GM18951 (cell line): ENCODE results near the gene ADCYAP1.
"Not testable (repeated sequence)": the region's sequence is repeated elsewhere in the genome, so short reads cannot be mapped to it uniquely, and the experiment has no call there.

Experiments
- POLR2A ChIP-seq: IDR thresholded peaks from 4 replicates; pipeline ENCODE4 v1.6.1; 2011; ENCODE audit warnings: mild to moderate bottlenecking; ENCODE audit not compliant: insufficient read length, insufficient read depth; ENCODE audit errors: extremely low read depth
- in situ Hi-C: fragments of 300-500 bp; cut with MboI; formaldehyde crosslinking; loops from one replicate; pipeline ENCODE4 v1.12.0; 2022; ENCODE audit warnings: low sequenced_read_pairs, mixed read lengths, inconsistent platforms; ENCODE audit not compliant: unreplicated experiment

Gene ADCYAP1

GRCh38 chr18:904218-905090, at the start of gene ADCYAP1:
TSS of gene ADCYAP1 (plus strand) at chr18:904871. CDS start at chr18:905387, 516 bp downstream.
- no peak for TF ChIP-seq POLR2A

DNA sequence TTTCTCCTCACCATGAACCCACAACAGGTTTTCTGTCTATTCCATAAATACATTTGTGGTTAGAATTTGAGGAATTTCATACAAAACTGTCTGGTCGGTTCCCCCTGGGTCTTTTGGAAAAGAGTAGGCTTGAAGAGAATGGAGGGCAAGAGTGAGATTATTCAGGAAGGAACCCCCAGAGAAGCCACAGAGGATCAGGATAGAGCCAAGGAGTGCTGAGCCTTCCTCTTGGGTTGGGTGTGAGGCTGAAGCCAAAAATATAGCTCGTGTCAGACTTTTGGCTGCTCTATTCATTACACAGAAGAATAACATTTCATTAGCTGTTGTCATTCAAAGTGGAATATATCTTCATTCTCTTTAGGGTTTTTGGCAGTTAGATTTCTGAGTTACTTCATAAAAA, 46.7 kb upstream of the ADCYAP1 start:
- TF ChIP-seq POLR2A = no peak
- in situ Hi-C loops = no loop called here

More at GRCh38 chr18:904218-905090, at the start of gene ADCYAP1:
- in situ Hi-C loops = no loop called here

GRCh38 chr18:864872-865273, 39.8 kb upstream of the ADCYAP1 start:
- TF ChIP-seq POLR2A = no peak
- in situ Hi-C loops = no loop called here

- no peak for TF ChIP-seq POLR2A
- in situ Hi-C loops = no loop called here
Observed at GRCh38 chr18:867257-867656, 37.4 kb upstream of the ADCYAP1 start.

DNA sequence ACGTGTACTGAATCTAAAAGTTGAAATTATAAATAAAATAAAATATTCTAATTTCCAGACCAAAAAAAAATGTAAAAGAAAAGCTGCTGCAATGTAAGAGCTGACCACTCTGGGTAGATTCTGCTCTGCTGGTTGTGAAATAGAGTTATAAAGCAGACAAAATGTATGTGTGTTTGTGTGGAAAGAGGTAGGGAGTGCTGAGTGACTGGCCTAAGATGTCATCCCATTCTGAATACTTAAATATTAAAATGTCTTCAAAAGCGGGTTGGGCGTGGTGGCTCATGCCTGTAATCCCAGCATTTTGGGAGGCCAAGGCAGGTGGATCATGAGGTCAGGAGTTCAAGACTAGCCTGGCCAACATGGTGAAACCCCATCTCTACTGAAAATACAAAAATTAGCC, 31.2 kb upstream of the ADCYAP1 start:
- in situ Hi-C loops = not testable (repeated sequence)

GRCh38 chr18:875912-876311, 28.8 kb upstream of the ADCYAP1 start:
- in situ Hi-C loops = no loop called here

GRCh38 chr18:877238-877637, 27.4 kb upstream of the ADCYAP1 start:
- TF ChIP-seq POLR2A = no peak
- in situ Hi-C loops = no loop called here

More at GRCh38 chr18:875912-876311, 28.8 kb upstream of the ADCYAP1 start:
- TF ChIP-seq POLR2A = no peak

- in situ Hi-C loops = no loop called here
- TF ChIP-seq POLR2A = no peak
Observed at GRCh38 chr18:886076-886475, 18.6 kb upstream of the ADCYAP1 start.

DNA sequence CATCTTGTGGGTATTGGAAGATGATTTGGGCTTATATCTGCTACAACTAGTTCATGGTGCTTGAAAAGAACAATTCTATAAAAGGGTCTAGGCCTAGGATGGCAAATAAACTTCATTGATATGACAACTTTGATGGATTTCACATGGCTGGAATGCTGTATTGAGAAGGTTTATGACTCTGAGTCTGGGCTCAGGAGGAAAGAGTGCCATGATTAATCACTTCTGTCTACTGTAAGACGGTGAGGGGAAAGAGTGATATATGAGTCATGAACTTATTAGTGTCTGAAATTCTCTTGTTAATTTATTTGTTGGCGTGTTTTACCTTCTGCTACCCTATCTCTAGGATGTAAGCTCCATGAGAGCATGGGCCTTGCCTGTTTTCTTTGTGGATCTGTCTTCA, 17.0 kb upstream of the ADCYAP1 start:
- in situ Hi-C loops = no loop called here

DNA sequence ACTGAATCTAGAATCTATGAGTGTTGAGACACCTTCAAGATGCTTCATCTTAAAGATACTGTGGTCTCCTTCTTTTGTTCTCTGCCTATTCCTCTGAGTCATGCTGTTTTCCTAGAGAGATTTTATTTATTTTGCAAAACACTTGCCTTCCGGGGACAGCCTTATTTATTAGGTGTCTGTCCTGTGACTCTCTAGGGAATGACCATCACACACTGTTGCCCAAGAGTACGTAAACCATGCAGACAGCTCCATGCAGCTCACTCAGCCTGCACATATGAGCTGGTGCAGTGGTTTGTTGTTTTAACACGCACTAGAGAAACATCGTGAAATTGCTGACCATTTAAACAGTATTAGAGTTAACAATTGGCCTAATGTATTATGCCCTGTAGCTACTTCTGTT, 12.4 kb upstream of the ADCYAP1 start:
- in situ Hi-C loops = no loop called here
- no peak for TF ChIP-seq POLR2A

More for the DNA sequence above, 17.0 kb upstream of the ADCYAP1 start:
- no peak for TF ChIP-seq POLR2A

GRCh38 chr18:896315-896714, 8.4 kb upstream of the ADCYAP1 start:
- in situ Hi-C loops = no loop called here
- no peak for TF ChIP-seq POLR2A

DNA sequence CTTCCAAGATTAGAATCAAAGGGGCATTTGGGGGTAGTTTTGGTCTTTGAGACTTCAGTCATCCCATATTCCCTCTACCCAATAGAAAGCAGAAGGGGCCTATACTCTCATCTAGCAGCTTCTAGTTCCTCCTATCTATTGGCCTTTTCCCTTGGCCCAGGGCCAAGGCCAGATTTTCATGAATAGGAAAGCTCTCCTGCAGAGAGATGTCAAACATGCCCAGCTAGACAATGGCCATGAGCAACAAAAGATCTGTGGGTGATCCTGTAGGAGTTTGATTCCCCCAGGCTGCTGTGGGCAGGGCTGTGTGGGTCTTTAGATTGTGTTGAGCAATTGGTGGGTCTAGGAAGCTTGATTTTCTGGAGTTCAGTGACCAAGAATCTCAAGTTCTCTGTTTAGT, 2.9 kb upstream of the ADCYAP1 start:
- no peak for TF ChIP-seq POLR2A
- in situ Hi-C loops = no loop called here

DNA sequence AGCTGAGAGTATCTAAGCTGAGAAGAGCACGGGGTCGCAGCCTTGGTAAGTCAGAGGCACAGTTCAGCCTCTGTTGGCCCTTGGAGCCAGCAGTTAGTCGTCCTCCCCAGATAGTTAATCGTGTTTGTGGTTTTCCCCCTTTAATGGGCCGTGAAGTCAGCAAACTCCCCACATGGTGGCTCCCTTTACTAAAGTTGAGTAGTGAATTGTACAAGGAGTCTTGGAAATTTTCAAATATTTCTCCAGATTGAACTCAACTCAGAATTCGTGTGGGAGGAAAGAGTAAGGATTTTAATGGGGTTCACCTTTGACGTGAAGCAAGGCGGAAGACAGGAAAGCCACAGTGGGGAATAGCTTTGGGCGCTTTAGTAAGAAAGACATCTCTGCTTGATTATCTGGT, 2.4 kb upstream of the ADCYAP1 start:
- no peak for TF ChIP-seq POLR2A
- in situ Hi-C loops = no loop called here

DNA sequence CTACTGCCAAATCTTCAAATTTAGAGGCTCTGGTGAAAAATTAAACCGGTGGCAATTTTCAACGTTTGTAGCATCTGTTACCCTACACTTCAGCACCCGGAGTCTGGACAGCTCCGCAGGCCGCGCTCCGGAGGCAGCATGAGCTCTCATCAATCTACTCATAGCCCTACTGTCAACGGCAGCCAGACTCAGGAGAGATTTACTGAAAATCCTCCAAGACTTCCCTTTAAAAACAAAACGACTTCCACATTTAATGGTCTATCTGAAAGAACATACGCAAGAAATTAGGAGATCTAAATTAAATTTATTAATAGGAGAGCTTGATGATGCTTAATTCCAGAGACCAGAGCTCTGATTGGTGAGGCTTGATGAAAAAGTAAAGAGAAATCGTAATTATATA, 970 bp upstream of the ADCYAP1 start:
- in situ Hi-C loops = no loop called here
- TF ChIP-seq POLR2A = no peak

DNA sequence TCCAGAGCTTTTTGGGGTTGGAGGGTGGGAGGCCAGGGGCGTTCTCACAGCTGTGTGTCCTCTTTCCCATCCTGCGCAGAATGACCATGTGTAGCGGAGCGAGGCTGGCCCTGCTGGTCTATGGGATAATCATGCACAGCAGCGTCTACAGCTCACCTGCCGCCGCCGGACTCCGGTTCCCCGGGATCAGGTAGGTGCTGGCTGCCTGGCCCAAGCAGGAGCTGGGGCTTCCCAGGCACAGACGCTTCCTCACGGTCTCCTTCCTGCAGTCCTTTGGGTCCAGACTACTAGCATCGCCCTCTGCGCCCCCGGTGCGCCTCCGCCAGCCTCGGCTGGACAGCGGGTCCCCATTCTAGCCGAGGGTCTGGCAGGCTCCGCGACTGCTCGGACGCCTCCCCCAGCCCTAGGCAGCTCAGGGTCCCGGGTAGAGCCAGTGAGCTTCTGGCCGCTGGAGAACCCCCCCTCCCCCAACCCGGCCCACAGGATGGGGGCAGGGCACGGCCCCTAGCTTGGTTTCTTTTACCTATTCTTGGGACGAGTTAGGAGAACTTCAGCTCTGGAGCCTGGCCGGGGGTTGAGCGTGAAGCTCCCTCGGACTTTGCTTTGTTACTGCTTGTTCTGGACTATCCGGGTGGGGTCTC, 756 bp downstream of the ADCYAP1 start:
- in situ Hi-C loops = no loop called here
- TF ChIP-seq POLR2A = no peak
